CD4-positive, alpha-beta T cell (primary cell): ENCODE data around the gene AFP. TPM values are rescaled to one million over a fixed set of nuclear protein-coding genes. Genes with fewer than 3 reads are reported as not detected.

Experiments used
- ATAC-seq: fragments of 200-7000 bp; cut with Tn5 transposase; one replicate; pipeline ENCODE4 v1.10.0; 2022; ENCODE audit warnings: mild to moderate bottlenecking; ENCODE audit not compliant: poor library complexity
- CTCF ChIA-PET: fragments of 350-600 bp; sonication (Branson Sonifier 250); formaldehyde crosslinking; loops from one replicate; lab custom pipeline; 2021; ENCODE audit warnings: antibody characterized with exemption, inconsistent platforms; lab: Charles Lee
- POLR2A ChIA-PET: fragments of 350-600 bp; sonication (Branson Sonifier 250); formaldehyde crosslinking; loops from one replicate; lab custom pipeline; 2021; ENCODE audit warnings: antibody characterized with exemption, inconsistent platforms; lab: Charles Lee
- DNase-seq, 14 experiments: peaks; one replicate each; pipeline ENCODE4 v3.0.0-alpha.2; 2013 to 2020; ENCODE audit warnings: mixed read lengths in 2 of 14
- H3K27ac ChIP-seq, 2 donors: one replicate each; pipeline versions ENCODE4 v1.5.1 to v1.7.0; 2013; ENCODE audit warnings: low read length in 2 of 2, low read depth in 1 of 2, mild to moderate bottlenecking in 1 of 2
- H3K27me3 ChIP-seq, 2 experiments: 1 replicate in 1 of 2; 2 replicates in 1 of 2; pipeline versions ENCODE4 v1.6.1 to v1.7.0; 2013; ENCODE audit warnings: low read length in 2 of 2, control low read depth in 1 of 2, mild to moderate bottlenecking in 1 of 2, moderate library complexity in 1 of 2; ENCODE audit not compliant: insufficient read depth in 2 of 2, control insufficient read depth in 1 of 2
- H3K36me3 ChIP-seq: one replicate; pipeline ENCODE4 v1.6.1; 2013; ENCODE audit warnings: low read length, control low read depth; ENCODE audit not compliant: insufficient read depth
- H3K4me1 ChIP-seq: one replicate; pipeline ENCODE4 v1.6.1; 2013; ENCODE audit warnings: low read length, control low read depth; ENCODE audit not compliant: insufficient read depth
- H3K4me3 ChIP-seq: one replicate; pipeline ENCODE4 v1.5.1; 2013; ENCODE audit warnings: mild to moderate bottlenecking, low read length, moderate library complexity
- H3K9me3 ChIP-seq, 2 experiments: 1 replicate in 1 of 2; 2 replicates in 1 of 2; pipeline versions ENCODE4 v1.6.1 to v1.7.0; 2013; ENCODE audit warnings: low read length in 2 of 2, mild to moderate bottlenecking in 2 of 2, control low read depth in 1 of 2, moderate library complexity in 1 of 2; ENCODE audit not compliant: control insufficient read depth in 1 of 2, insufficient read depth in 1 of 2
- H3K27ac Mint-ChIP-seq: one replicate; pipeline ENCODE4 v1.8.0; 2020; ENCODE audit warnings: mixed read lengths
- H3K27me3 Mint-ChIP-seq: one replicate; pipeline ENCODE4 v1.8.0; 2021; ENCODE audit warnings: mixed read lengths
- H3K36me3 Mint-ChIP-seq: one replicate; pipeline ENCODE4 v1.8.0; 2021; ENCODE audit warnings: low read depth, mixed read lengths
- H3K4me1 Mint-ChIP-seq: one replicate; pipeline ENCODE4 v1.8.0; 2021; ENCODE audit warnings: low read depth, mixed read lengths
- H3K4me3 Mint-ChIP-seq: one replicate; pipeline ENCODE4 v1.8.0; 2020; ENCODE audit warnings: mild to moderate bottlenecking, mixed read lengths
- H3K9me3 Mint-ChIP-seq: one replicate; pipeline ENCODE4 v1.8.0; 2020; ENCODE audit warnings: mixed read lengths
- intact Hi-C, 2 experiments: fragments of 100-400 bp; cut with DNase I in 1 of 2; cut with micrococcal nuclease in 1 of 2; formaldehyde crosslinking; loops; one replicate each; pipeline versions ENCODE4 v1.15.1 to v1.9.0; 2023 to 2025; cut with DNase I, micrococcal nuclease
- total RNA-seq, 174 experiments: library from RNA in 2 of 174; stranded (reverse) in 2 of 174; gene quantifications; one replicate each; pipeline ENCODE4 v1.2.3 and lab custom pipeline; 2021 to 2026
- TF ChIP-seq, protein P1 (sequence below): fragments of 200-600 bp; IDR thresholded peaks from one replicate; pipeline ENCODE4 v1.8.0; 2022; ENCODE audit warnings: antibody characterized with exemption, mild to moderate bottlenecking

The AFP gene
- total RNA-seq, 2 experiments from 2014 or later = not detected

DNA sequence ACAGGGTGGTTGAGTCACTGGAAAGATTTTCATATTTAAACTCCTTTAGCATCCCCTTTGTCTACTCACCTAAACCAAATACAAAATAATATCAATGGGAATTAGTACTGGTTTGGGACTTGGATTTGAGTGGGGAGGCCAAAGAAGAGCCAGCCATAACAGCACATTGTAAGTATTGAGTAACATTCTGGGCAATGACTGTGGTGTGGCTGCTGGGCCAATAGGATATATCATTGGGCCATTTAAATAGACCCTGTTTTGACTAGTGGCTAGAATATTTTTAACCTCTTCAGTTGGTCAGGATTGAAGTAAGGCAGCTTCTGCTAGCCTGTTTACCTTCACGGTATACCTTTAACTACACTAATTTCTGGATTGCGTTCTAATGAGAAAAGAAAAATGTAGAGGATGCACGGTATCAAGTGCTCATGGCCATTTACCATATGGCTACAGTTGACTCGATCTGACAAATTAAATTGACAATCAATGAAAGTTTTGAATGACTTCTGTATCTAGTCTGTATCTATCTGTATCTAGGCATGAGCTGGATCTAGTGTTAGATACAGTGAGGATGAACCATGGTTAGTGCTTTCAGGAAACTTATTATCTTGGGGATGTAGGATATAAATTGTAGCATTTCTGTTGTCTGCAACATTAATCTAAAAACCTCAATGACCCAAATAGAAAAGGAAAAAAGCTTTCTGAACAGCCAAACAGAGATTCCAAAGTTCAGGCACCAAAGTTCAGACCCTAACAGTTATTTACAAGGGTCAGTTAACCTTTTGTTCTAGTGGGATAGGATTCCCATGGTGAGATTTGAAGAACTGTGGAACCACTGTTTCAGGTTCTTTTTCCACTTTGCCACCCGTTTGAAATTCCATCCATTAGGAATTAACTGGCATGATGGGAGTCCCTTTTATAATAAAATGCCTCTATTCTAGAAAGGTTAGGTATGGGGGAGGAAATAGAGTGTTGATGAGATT, 38.7 kb upstream of the AFP start:
- Mint-ChIP-seq H3K27me3 (peaks cover 13% of the 10 kb centered on the region), H3K4me3 (no peak overlapping the region), H3K9me3 (no peaks in the 10 kb centered on the region), H3K27ac (no peak overlapping the region), H3K4me1 (no peaks in the 10 kb centered on the region), H3K36me3 (no peaks in the 10 kb centered on the region)
- no peak overlapping the region for H3K4me3 ChIP-seq
- no peaks in the 10 kb centered on the region for H3K4me1 ChIP-seq
- no peaks in the 10 kb centered on the region for H3K27me3 ChIP-seq
- H3K9me3 ChIP-seq = no peaks in the 10 kb centered on the region
- intact Hi-C loops = no loop called here
- ATAC-seq (no peak), DNase-seq (no peak)
- TF ChIP-seq, protein P1, sequence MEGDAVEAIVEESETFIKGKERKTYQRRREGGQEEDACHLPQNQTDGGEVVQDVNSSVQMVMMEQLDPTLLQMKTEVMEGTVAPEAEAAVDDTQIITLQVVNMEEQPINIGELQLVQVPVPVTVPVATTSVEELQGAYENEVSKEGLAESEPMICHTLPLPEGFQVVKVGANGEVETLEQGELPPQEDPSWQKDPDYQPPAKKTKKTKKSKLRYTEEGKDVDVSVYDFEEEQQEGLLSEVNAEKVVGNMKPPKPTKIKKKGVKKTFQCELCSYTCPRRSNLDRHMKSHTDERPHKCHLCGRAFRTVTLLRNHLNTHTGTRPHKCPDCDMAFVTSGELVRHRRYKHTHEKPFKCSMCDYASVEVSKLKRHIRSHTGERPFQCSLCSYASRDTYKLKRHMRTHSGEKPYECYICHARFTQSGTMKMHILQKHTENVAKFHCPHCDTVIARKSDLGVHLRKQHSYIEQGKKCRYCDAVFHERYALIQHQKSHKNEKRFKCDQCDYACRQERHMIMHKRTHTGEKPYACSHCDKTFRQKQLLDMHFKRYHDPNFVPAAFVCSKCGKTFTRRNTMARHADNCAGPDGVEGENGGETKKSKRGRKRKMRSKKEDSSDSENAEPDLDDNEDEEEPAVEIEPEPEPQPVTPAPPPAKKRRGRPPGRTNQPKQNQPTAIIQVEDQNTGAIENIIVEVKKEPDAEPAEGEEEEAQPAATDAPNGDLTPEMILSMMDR = no peak
- ChIA-PET CTCF (no interaction called here), POLR2A (no interaction called here)
- no peak overlapping the region for H3K27ac ChIP-seq
- no peaks in the 10 kb centered on the region for H3K36me3 ChIP-seq

DNA sequence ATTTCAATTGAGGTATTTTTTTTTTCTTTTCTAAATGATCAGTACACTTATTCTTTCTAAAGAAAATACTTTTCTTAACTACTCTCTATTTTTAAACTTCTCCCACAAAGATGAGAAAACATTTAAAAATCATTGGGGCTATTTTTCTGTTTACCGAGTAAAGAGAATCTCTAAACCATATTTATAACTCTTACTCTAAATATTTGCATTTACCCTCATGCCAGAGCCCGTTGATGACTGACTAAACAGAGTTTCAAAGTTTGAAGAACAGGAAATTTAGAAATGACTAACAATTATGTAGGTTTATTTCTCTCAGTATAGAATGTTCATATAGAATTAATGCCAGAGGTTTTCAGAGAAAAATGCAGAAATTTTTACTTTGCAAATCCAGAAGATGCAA, 34.6 kb upstream of the AFP start:
- CTCF ChIA-PET = no interaction called here
- Mint-ChIP-seq H3K4me1 (no peaks in the 10 kb centered on the region), H3K27ac (no peak overlapping the region), H3K27me3 (peaks cover 11% of the 10 kb centered on the region), H3K9me3 (no peaks in the 10 kb centered on the region), H3K4me3 (no peak overlapping the region), H3K36me3 (no peaks in the 10 kb centered on the region)
- no peak overlapping the region for H3K4me3 ChIP-seq
- H3K27me3 ChIP-seq = no peaks in the 10 kb centered on the region
- POLR2A ChIA-PET = no interaction called here
- H3K36me3 ChIP-seq = no peaks in the 10 kb centered on the region
- TF ChIP-seq, protein P1 = no peak
- intact Hi-C loops = no loop called here
- H3K9me3 ChIP-seq = no peaks in the 10 kb centered on the region
- ATAC-seq (no peak), DNase-seq (no peak)
- no peaks in the 10 kb centered on the region for H3K4me1 ChIP-seq
- H3K27ac ChIP-seq = no peak overlapping the region

DNA sequence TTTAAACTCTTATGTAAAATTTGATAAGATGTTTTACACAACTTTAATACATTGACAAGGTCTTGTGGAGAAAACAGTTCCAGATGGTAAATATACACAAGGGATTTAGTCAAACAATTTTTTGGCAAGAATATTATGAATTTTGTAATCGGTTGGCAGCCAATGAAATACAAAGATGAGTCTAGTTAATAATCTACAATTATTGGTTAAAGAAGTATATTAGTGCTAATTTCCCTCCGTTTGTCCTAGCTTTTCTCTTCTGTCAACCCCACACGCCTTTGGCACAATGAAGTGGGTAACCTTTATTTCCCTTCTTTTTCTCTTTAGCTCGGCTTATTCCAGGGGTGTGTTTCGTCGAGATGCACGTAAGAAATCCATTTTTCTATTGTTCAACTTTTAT, 32.0 kb upstream of the AFP start, which contains the start of gene ALB:
TSS of gene ALB (plus strand) at position 246 of the 400 bp plus-strand sequence. CDS start at position 287, 41 bp downstream.
- Histone ChIP-seq H3K4me1 (no peaks in the 10 kb centered on the region), H3K27me3 (no peaks in the 10 kb centered on the region), H3K4me3 (no peak within 1 kb of the TSS), H3K9me3 (no peaks in the 10 kb centered on the region), H3K36me3 (no peaks in the 10 kb centered on the region), H3K27ac (no peak within 1 kb of the TSS)
- Mint-ChIP-seq H3K9me3 (no peaks in the 10 kb centered on the region), H3K27ac (no peak within 1 kb of the TSS), H3K36me3 (no peaks in the 10 kb centered on the region), H3K27me3 (peaks cover 4% of the 10 kb centered on the region), H3K4me1 (no peaks in the 10 kb centered on the region), H3K4me3 (no peak within 1 kb of the TSS)
- ChIA-PET POLR2A (no interaction called here), CTCF (no interaction called here)
- ATAC-seq (no peak), DNase-seq (no peak)
- intact Hi-C loops = no loop called here
- TF ChIP-seq, protein P1 = no peak
